NCI-H345 (cell line): ENCODE results near the gene MRTFB.

ENCODE experiments used
- DNase-seq: peaks from one replicate; lab custom pipeline; 2025; lab: John Stamatoyannopoulos, UW

MRTFB gene

GRCh38 chr16:14284930-14285512 is 213.9 kb downstream of the MRTFB start:
- DNase-seq = peak; percentile 77

GRCh38 chr16:14285513-14286367 is 214.6 kb downstream of the MRTFB start:
- peak; percentile 94 for DNase-seq

- DNase-seq = no peak
Measured at GRCh38 chr16:14286368-14287230, 215.5 kb downstream of the MRTFB start.

GRCh38 chr16:14289692-14290340 is 218.7 kb downstream of the MRTFB start:
- DNase-seq = peak; percentile 37

- DNase-seq = no peak
Measured at GRCh38 chr16:14291286-14291685, 220.2 kb downstream of the MRTFB start.

- no peak for DNase-seq
Measured at GRCh38 chr16:14292051-14292825, 221.1 kb downstream of the MRTFB start.

- no peak for DNase-seq
Measured at GRCh38 chr16:14296663-14297062, 225.5 kb downstream of the MRTFB start.

GRCh38 chr16:14298374-14299122 is 227.4 kb downstream of the MRTFB start:
- DNase-seq = no peak

- DNase-seq = peak; percentile 62
Measured at GRCh38 chr16:14300705-14301168, 229.6 kb downstream of the MRTFB start.

- DNase-seq = no peak
Measured at GRCh38 chr16:14301169-14302030, 230.3 kb downstream of the MRTFB start.

GRCh38 chr16:14302031-14302398 is 230.9 kb downstream of the MRTFB start:
- DNase-seq = peak; percentile 25

GRCh38 chr16:14302399-14303181 is 231.5 kb downstream of the MRTFB start:
- peak; percentile 25 for DNase-seq

GRCh38 chr16:14303182-14303618 is 232.1 kb downstream of the MRTFB start:
- DNase-seq = no peak

- DNase-seq = no peak
Measured at GRCh38 chr16:14303639-14304394, 232.7 kb downstream of the MRTFB start.

- DNase-seq = no peak
Measured at GRCh38 chr16:14304891-14305460, 233.9 kb downstream of the MRTFB start.

GRCh38 chr16:14306485-14307058 is 235.5 kb downstream of the MRTFB start:
- no peak for DNase-seq

GRCh38 chr16:14307059-14307526 is 236.0 kb downstream of the MRTFB start:
- DNase-seq = no peak
